Jurkat, Clone E6-1 (cell line): ENCODE data around the gene SORCS3.

Experiments
- DNase-seq: peaks from one replicate; pipeline ENCODE4 v3.0.0-alpha.2; 2011; ENCODE audit warnings: low read depth, low spot score
- H3K4me3 ChIP-seq: 2 replicates; pipeline ENCODE4 v1.5.1; 2011; ENCODE audit warnings: mild to moderate bottlenecking, low read length, control low read depth, moderate library complexity

Gene SORCS3

DNA sequence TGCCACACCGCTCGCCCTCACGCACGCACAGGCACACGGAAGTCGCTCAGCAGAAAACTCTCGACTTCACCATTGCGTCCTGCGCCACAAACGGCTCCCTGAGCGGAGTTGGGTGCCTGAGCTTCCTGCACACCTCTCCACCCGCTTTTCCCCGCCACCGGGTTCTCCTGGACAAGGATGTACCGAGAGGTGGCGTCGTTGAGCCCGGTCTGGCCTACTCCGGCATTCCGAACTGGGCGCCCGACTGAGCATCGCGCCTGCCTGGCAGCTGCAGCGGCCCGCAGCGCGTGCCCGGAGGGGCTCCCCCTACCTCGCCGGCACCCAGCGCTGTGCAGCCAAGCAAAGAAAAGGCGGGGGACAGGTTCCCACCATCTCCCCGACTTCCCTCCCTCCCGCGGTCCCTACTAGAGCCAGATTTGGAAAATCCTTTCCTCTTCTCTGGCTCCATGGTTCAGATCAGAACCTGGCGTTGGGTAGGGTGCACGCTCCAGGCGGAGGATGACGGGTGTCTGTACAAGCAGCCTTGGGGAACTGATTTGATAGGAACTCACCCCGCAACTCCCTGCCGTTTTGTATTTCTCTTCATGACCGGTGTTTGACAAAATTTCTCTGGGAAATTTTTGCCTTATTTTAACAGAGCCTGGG is 1.7 kb downstream of the SORCS3 start:
- H3K4me3 ChIP-seq = no peak overlapping the region
- no peak for DNase-seq

DNA sequence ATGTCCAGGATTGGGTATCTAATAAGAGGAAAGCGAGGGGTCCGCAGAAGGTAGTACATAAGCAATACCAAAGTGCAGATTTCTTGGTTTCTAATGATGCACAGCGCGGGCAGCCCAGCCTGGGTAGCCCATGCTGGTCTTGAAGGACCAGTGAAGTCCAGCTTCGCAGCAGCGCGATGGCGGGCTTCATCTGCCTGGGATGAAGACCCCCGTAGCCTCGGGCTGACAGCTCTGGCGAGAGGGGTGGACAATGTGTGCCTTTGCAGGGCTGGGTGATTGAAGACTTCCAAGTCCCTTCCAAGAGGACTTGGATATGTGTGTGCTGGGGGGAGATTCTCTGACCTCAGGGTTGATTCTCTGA is 2.2 kb downstream of the SORCS3 start:
- no peak overlapping the region for H3K4me3 ChIP-seq
- DNase-seq = no peak

DNA sequence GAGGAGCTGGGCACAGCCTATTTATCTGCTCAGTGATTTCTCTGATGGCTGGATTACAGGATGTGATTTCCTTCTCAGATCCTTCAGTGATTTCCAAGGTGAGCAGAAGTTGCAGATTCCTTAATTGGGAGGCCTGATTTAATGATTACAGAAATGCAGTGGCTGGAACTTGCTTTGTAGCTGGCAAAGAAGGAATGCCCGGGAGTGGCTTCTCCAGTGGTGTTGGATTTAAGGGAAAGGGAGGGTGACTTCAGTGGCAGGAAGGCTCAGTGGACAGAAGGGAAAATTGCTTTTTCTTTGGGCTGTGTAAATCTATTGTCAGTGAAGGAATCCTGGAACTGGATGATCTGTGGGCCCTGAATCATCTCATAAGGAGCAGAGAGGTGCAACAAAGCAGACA is 5.1 kb downstream of the SORCS3 start:
- H3K4me3 ChIP-seq = no peak overlapping the region
- no peak for DNase-seq

DNA sequence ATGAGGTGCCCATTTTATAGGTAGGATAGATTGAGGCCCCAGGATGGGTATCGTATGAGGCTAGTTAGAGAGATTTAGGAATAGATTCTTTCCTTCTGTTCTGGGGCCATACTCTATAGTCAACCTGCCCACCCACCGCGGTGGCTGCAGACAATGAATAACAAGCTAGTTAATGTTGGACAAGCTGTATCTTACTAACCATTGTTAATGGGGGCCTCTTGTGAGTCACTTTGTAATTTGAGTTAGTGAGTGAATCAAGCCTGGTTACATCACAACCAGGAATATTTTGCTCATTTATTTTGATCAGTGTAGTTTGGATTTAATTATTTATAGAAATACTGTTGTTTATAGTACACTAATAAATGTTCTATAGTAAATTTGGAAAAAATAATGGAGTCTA is 7.3 kb downstream of the SORCS3 start:
- no peak for DNase-seq
- H3K4me3 ChIP-seq = no peak overlapping the region

DNA sequence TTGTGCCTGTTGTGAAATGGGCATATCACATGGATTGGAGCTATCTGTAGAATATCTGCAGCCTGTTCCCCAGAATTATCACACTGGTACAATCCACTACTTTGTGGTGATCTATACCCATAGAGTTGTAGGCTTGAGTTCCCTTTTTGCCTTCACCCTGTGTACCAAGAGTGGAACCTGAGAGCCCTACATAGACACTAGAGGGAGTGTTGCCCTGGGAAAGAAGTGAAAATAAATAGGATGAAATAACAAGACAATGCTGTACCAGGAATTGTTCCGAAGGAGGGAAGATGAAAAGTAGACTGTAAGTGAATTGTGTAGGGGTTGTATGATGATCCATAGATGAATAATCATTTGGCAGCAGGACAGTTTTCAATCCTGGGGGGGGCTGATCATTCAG is 9.0 kb downstream of the SORCS3 start:
- DNase-seq = no peak

DNA sequence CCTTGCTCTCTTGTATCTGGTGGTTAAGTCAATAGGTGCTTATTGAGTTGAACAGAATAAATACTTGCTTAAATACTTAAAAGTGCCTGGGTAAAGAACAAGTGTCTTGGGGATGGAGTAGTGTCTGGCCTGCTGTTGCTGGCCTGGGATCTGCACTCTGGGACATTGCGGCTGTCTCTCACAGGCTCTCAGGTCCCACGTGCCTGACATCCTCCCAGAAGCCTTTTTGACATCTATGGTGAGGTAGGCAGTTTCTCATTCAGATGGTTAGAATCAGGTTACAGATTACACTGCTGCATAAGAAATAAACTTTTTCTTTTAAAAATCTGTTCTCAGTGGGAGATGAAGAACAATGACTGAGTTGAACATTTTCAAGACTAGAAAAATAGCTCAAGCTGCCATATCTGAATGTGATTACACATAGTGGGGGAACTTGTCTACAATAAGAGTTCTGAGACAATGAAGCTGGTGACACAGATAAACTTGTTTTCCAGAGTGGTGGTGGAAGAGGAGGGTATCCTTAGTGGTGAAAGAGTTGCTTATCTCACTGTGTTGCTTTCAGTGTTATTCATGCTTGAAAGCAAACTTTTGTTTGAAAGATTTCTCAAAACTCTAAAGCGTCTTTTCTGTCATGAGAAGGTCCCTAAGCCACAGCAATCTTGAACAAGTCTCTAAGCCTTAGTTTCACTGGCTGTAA is 9.7 kb downstream of the SORCS3 start:
- DNase-seq = no peak
- no peak overlapping the region for H3K4me3 ChIP-seq

More for the DNA sequence above, 9.0 kb downstream of the SORCS3 start:
- no peak overlapping the region for H3K4me3 ChIP-seq

DNA sequence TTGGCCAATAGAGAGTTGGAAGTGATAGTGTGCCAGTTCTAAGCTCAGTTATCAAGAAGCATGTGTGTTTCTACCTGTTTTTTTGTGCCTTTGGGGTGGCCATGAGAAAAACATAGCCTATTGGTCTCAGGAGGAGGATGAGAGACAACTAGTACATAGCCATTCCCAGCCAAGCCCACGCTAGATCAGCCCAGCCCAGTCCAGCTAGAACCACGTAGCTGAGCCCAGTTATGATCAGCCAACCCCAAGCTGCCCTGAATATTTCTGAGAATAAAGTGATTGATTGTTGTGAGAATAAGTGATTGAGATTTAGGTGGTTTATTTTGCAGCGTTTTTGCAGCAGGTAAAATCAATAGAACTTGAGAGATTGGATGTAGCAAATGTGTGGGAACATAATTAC is 15.9 kb downstream of the SORCS3 start:
- H3K4me3 ChIP-seq = no peak overlapping the region
- no peak for DNase-seq

DNA sequence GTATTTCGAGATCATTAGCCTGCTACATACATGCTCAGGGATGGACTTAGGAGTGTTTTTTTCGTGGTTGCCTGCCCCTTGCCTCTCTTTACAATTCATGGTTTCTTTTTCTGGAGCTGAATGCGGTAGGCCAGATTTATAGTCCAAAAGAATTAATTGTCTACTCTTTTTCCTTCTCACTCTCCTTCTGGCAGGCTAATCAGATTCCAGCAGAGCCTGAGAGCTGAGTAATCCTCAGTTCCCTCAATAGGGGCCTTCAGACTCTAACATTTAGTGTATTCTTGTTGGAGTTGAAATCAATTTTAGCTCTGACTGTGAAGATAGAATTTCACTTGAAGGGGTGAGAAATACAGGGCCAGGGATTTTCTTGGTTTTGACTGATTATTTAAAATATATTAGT is 16.4 kb downstream of the SORCS3 start:
- DNase-seq = no peak
- H3K4me3 ChIP-seq = no peak overlapping the region

DNA sequence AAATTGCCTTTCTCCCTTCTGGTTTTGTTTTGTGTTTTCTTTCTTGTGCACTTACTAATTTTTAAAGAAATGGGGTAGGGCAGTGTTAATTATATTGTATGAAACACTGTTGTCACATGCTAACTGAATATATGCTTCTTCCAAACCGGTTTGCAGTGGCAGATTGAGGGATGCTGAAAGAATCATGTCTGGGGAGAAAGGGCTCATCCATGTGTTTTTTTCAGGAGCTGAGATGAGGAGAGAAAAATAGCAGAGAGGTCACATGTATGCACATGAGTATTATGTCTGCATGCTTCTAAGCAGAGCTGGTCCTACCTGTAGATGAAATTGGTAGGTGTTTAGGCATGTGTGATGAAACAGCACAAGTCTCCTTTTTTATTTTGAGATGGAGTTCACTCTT is 17.0 kb downstream of the SORCS3 start:
- no peak overlapping the region for H3K4me3 ChIP-seq
- DNase-seq = no peak

DNA sequence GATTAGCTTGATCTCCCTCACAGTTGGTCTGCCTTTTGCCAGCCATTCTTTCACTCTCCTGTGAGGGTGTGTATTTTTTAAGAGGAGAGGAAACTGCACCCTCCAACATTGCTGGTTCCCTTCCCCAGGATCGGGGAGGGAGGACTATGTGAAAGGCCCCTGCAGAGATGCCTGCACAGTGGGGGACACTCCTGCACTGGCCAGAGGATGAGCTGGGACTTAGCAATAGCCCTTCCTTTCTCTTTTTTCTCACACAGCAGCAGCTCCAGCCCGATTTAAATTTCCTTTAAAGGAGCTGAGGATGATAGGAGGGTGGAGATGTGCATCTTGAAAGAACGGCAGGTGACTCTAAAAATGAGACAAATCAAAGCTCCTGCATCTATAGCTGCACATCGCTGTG is 18.7 kb downstream of the SORCS3 start:
- no peak overlapping the region for H3K4me3 ChIP-seq
- no peak for DNase-seq

DNA sequence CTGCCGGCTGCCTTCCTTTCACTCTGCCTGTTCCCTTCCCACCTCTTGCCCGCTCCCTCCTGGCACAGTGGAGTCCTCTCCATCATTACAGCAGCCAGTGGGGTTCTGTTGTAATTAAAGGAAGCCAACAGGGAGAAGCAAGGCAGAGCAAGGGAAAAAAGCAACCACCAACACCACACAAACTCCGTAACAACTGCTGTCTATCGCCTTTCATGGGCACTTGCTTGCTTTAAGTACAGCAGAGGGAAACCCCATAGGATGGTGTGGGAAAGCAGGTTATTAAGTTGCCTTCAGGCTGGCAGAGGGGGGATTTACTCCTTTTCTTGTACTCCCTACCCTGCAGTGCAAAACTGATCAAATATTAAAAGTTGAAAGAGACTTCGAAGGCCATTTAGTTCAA is 22.0 kb downstream of the SORCS3 start:
- H3K4me3 ChIP-seq = no peak overlapping the region
- DNase-seq = no peak

DNA sequence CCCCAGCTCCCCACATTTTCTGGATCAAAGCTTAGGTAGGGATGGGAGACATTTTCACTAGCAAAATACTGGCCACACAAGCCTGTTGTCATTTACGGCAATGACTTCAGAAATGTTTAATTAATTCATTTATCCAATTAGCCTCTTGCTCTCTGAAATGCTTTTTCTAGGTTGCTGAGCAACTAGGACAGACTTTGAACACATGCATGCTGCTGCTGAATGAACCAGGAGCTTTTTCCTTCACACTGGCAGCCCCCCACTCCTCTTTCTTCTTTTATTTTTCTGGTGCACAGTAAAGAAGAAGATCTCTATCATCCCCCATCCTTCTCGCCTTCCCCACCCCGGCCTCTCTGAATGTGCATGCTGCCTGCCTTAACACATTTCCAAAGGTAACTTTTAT is 22.5 kb downstream of the SORCS3 start:
- no peak for DNase-seq
- no peak overlapping the region for H3K4me3 ChIP-seq

DNA sequence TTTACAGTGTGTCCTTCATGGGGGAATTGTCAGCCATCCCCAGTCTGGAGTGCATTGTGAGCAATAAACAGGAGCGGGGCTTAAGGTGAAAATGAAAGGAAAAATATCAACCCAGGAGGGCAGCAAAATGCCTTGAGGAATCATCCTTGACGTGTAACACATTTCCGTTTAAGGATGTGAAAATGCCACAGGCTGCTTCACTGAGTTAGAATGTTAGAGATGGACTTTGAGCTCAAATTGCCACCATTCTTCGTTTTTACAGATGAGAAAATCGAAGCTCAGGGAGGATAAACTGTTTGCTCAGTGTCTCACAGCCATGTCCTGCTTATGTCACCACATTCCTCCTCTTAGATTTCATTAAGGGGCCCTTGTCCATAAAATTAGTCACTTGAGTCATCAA is 23.1 kb downstream of the SORCS3 start:
- no peak overlapping the region for H3K4me3 ChIP-seq
- no peak for DNase-seq

DNA sequence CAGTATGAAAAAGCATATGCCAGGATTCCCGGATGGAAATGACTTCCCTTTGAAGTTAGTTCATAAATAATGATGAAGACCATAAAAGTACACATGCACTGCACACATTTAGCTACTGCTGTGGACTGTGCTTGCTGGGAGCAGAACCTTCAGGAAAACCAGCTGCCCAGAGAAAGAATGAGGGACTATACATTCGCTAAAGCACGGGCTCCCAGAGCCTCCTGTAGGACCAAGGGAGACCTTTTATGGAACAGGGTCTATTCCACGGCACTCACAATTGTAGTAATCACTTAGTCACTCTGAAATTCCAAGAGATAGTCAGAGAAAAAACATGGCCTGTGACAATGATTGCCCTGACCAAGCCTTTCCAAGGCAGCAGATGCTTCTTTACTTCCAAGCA is 24.1 kb downstream of the SORCS3 start:
- no peak overlapping the region for H3K4me3 ChIP-seq
- DNase-seq = no peak

DNA sequence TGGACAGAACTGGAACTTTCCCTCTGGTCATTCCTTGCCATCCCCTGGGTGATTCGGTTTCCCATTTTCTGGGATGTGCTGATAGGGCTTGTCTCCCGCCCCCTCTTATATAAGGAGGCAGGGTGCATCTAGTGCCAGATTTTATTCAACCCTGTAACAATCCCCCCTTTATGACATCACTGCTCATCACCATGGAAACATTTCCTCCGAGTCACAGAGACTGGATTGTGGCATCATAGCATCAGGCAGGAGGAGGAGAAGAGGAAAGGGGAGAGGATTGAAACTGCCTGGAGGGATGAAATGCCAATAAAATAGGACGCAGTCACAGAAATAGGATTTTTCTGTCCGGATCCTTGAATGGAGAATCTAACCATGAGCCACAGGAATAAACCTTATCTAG is 25.0 kb downstream of the SORCS3 start:
- DNase-seq = no peak
- H3K4me3 ChIP-seq = no peak overlapping the region

DNA sequence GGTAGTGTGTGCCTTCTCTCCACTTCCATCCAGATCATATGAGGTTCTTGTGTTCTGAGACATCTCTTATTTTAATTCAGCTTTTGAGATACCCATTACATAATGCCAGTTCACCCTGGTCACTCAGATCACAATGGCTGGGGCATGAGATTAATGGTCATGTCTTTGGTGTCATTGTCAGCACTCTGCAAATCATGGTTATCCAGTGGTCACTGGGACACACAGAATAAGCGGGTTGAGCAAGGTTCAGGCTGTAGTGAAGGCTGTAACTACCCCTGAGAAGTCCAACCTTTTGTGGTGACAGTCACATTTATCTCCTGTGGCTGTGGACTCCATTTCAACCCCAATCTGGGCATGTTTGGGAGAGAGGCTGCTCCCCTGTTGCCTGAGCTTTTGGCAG is 35.8 kb downstream of the SORCS3 start:
- no peak overlapping the region for H3K4me3 ChIP-seq
- DNase-seq = no peak

DNA sequence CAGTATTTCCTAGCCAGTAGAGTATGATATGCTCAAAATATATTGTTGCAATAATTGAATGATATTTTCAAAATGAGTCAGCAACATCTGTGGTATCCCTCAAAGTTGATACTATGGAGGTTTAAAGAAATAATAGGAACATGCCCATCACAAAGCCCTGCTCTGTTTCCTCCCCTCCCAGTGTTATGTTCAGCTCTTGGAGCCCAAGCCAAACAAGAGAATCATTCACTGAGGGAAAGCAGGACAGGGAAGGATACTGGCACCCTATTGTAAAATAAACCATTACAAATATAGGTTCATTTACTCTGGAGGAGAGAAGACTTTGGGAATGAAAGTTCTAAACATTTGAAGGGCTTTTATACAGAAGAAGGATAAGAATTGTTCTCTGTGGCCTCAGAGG is 37.6 kb downstream of the SORCS3 start:
- H3K4me3 ChIP-seq = no peak overlapping the region
- no peak for DNase-seq

DNA sequence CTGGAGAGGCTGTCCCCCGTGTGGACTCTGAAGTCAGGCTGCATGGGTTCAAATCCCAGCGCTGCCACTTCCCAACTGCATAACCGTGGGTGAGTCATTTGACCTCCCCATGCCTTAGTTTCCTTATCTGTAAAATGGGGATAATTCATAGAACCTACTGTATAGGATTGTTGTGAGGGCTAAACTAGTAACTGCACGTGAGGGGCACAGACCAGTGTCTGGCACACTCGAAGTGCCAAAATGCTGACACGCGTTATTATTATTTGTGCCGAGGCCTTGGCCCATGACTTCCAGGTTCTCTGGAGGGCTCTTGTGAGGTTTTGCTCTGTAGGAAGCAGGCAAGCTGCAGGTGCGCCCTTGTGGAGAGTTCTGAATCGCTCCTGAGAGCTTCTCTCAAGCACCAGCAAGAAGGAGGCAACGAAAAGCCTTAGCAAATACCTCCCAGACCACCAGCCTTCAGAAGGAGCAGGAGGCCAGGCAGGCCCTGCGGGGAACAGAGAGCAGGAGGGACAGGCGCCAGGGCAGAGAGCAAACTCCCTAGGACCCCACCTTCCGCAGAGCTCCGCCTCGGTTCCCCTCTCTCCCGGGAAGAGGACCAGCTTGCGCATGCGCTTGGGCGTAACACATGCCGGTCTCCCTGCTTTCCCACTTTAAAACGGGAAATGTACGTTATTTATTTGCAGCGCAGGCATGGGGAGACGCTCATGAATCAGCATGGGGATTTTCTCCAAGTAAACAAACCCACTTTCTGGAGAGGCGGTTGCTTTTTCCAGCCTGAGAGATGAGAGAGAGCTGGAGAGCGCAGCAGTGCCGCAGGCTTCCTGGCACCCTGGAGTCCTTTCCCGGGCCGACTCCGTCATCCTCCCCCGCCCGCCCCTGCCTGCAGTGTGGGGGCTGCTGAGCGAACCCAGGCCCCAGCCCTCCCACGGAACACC is 39.6 kb downstream of the SORCS3 start:
- no peak overlapping the region for H3K4me3 ChIP-seq

DNA sequence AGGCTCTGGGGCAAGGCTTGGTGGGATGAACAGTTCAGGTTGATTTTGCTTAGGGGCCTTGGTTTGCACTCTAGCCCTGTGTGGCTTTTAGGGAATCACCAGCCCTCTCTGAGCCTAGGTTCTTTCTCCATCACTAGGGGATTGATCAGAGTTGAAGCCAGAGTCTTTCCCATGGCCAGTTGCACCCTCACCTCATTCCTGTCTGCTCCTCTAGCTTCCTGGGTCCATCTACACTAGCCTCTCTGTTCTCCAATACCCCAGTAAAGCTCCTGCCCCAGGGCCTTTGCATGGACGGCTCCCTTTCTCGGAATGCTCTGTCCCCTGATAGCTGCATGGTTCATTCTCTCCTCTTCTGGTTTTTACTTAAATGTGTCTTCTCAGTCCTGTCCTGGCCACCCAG is 40.4 kb downstream of the SORCS3 start:
- no peak overlapping the region for H3K4me3 ChIP-seq
- DNase-seq = no peak

More for the DNA sequence above, 39.6 kb downstream of the SORCS3 start:
- DNase-seq = no peak

DNA sequence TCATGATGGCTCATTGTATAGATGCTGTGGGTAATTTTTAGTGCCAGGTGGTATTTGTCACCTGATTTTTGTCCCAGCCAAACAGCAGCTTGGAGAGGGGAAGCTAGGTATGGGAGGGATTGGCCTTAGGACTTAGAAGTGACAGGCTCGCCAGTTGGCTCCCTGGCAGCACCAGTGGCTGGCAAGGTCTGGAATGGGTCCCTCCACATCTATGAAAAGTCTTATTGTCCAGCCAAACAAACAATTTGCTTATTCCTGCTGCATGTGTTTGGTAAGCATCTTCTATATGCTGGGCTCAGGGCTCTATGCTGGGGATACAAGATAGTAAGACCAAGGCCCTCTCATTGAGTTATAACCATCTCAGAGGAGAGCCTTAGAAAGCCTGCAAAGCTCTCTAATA is 42.5 kb downstream of the SORCS3 start:
- no peak for DNase-seq
- no peak overlapping the region for H3K4me3 ChIP-seq
